Fibroblast of skin of left quadriceps (primary cell): ENCODE measurements around the gene C19orf38.

ENCODE experiments used
- DNase-seq, 2 experiments: peaks; one replicate each; pipeline ENCODE4 v3.0.0-alpha.2; 2013; ENCODE audit warnings: low read depth in 2 of 2

C19orf38 gene

GRCh38 chr19:10911579-10912363 is 63.6 kb downstream of the C19orf38 start:
- DNase-seq = no peak

DNA sequence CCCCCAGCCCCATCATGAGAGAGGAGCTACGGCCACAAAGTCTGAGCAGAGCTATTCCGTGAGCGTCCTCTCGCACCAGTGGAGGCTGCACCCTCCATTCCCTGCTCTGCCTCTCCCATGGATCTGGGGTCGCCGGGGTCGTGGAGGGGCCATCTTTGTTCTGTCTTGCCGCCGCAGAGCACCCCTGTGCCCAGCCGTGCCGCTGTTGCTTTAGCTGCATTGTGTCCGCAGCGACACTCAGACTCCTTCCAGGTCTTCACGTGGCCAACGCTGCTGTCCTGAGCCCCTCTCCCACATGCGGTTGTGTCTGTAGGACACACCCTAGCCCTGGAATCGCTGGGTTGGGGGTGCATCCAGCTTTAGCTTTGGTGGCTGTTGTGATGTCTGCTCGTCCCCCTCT is 64.4 kb downstream of the C19orf38 start:
- DNase-seq = no peak

DNA sequence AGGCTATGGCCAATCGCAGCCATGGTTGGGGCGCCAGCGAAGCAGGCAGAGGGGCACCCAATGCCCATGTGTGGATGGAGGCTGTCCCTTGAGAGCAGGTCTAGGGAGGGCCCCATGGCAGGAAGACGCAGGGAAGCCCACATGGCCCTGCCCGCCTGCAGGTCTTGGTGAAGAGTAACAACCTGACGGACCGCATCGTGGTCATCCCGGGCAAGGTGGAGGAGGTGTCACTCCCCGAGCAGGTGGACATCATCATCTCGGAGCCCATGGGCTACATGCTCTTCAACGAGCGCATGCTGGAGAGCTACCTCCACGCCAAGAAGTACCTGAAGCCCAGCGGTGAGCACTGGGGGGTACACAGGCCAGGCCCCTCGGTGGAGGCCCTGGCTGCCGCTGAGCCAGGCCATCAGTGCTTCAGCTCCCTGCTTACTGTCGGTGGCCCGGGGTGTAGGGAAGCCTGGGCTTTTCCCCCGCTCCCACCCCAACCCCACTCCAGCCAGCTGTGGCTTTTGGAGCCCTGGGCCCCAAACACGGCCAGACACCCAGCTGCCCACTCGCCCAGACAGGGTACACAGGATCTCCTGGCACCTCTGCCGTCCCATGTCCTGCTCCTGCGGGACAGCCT is 65.6 kb downstream of the C19orf38 start:
- DNase-seq = no peak

- DNase-seq = peak; percentile 72 to 74
These were observed 67.2 kb downstream of the C19orf38 start for GRCh38 chr19:10915130-10916091.

GRCh38 chr19:10916602-10917001 is 68.4 kb downstream of the C19orf38 start:
- DNase-seq = no peak

GRCh38 chr19:10918359-10918758 is 70.1 kb downstream of the C19orf38 start:
- DNase-seq = no peak
